Stimulated activated CD4-positive, alpha-beta T cell treated with anti-CD3 and anti-CD28 coated beads, Interleukin-12 subunit alpha, Interleukin-12 subunit beta, amount 100 ng/mL, for 24 hours (primary cell): Measurements from ENCODE around the gene TPSB2.
"Not testable (repeated sequence)": the region's sequence is repeated elsewhere in the genome, so short reads cannot be mapped to it uniquely, and the experiment has no call there.

ENCODE experiments used
- DNase-seq, 2 experiments: peaks; one replicate each; pipeline ENCODE4 v3.0.0-alpha.2; 2020; ENCODE audit warnings: low read depth in 2 of 2

Gene TPSB2

GRCh38 chr16:1261131-1261892 lies 31.3 kb upstream of the TPSB2 start:
- no peak for DNase-seq

GRCh38 chr16:1260101-1260680 lies 30.2 kb upstream of the TPSB2 start:
- no peak for DNase-seq

GRCh38 chr16:1259760-1260068 lies 29.7 kb upstream of the TPSB2 start:
- no peak for DNase-seq

GRCh38 chr16:1258906-1259759 lies 29.1 kb upstream of the TPSB2 start:
- no peak for DNase-seq

GRCh38 chr16:1258225-1258600 lies 28.2 kb upstream of the TPSB2 start:
- DNase-seq = no peak

- DNase-seq = no peak
Measured at GRCh38 chr16:1257561-1258224, 27.7 kb upstream of the TPSB2 start.

- DNase-seq = no peak
Measured at GRCh38 chr16:1256874-1257322, 26.9 kb upstream of the TPSB2 start.

- DNase-seq = not testable (repeated sequence)
Measured at GRCh38 chr16:1256296-1256873, 26.4 kb upstream of the TPSB2 start.

GRCh38 chr16:1255276-1256122 lies 25.5 kb upstream of the TPSB2 start, which contains the start of gene TPSD1:
TSS of gene TPSD1 (plus strand) at chr16:1256069. CDS start at chr16:1256281, 212 bp downstream.
- not testable (repeated sequence) for DNase-seq

GRCh38 chr16:1254821-1255220 lies 24.8 kb upstream of the TPSB2 start:
- DNase-seq = not testable (repeated sequence)

GRCh38 chr16:1253701-1254364 lies 23.8 kb upstream of the TPSB2 start:
- DNase-seq = not testable (repeated sequence)

GRCh38 chr16:1249031-1249755 lies 19.2 kb upstream of the TPSB2 start:
- DNase-seq = not testable (repeated sequence)

- not testable (repeated sequence) for DNase-seq
Measured at GRCh38 chr16:1247903-1248537, 18.0 kb upstream of the TPSB2 start.

GRCh38 chr16:1245452-1246020 lies 15.6 kb upstream of the TPSB2 start:
- DNase-seq = no peak

GRCh38 chr16:1244881-1245280 lies 14.9 kb upstream of the TPSB2 start:
- DNase-seq = no peak

- DNase-seq = not testable (repeated sequence)
Measured at GRCh38 chr16:1243907-1244850, 14.2 kb upstream of the TPSB2 start.

GRCh38 chr16:1243363-1243762 lies 13.4 kb upstream of the TPSB2 start:
- DNase-seq = not testable (repeated sequence)
